AG09309 (cell line): Measurements from ENCODE around the gene FFAR1.

Source experiments
- DNase-seq: peaks from one replicate; pipeline ENCODE4 v3.0.0-alpha.2; 2010; ENCODE audit warnings: low read depth
- H3K4me3 ChIP-seq: 2 replicates; pipeline ENCODE4 v1.5.1; 2011; ENCODE audit warnings: mild to moderate bottlenecking, low read depth, low read length, moderate library complexity; ENCODE audit not compliant: control insufficient read depth
- CTCF ChIP-seq: IDR thresholded peaks from 2 replicates; pipeline ENCODE4 v1.5.1; 2011; ENCODE audit warnings: mild to moderate bottlenecking, low read depth, low read length, inconsistent platforms; ENCODE audit not compliant: insufficient read depth, control insufficient read depth; ENCODE audit errors: missing control alignments

Gene FFAR1

GRCh38 chr19:35308910-35309309 lies 38.8 kb upstream of the FFAR1 start:
- no peak overlapping the region for H3K4me3 ChIP-seq
- DNase-seq: no peak
- TF ChIP-seq CTCF: no peak

DNA sequence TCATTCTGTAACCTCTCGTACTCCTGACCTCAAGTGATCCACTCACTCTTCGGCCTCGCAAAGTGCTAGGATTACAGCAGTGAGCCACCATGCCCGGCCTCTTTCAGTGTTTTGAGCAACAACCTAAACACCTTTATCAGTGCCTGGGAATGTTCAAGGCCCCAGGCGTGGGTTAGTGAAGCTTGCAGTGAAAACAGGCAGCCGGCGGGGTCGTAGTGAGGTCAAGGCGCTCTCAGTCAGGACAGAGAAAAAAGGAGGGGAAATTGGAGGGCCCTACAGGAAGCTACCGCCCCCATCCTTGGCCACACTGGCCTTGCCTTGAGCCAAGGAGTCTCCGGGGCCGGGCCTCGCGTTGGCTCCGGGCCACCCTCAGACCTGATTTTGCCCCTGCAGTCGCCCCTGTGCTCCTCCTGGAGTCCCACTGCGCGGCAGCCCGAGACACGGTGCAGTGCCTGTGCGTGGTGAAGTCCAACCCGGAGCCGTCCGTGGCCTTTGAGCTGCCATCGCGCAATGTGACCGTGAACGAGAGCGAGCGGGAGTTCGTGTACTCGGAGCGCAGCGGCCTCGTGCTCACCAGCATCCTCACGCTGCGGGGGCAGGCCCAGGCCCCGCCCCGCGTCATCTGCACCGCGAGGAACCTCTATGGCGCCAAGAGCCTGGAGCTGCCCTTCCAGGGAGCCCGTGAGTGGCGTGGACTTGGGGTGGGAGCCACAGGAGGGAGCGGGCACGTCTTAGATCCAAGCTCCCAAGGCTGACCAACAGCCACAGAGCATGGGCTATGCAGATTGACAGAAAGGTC lies 38.0 kb upstream of the FFAR1 start:
- H3K4me3 ChIP-seq: no peak overlapping the region
- no peak for DNase-seq
- TF ChIP-seq CTCF: no peak

DNA sequence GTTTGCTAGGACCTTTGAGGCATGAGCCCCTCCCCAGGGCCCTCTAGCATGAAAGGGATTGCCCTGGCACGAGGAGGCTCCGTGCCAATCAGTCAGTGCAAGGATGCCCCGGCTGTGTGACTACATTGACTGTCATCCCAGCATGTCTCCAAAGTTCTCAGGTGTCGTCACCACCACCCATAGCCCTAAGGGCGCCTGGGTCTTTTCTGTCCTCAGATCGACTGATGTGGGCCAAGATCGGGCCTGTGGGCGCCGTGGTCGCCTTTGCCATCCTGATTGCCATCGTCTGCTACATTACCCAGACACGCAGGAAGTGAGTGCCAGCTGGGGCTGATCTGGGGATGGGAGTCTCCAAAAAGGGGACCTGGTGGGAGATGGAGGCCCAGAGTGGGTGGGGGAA lies 37.4 kb upstream of the FFAR1 start:
- no peak overlapping the region for H3K4me3 ChIP-seq
- DNase-seq: no peak
- no peak for TF ChIP-seq CTCF

DNA sequence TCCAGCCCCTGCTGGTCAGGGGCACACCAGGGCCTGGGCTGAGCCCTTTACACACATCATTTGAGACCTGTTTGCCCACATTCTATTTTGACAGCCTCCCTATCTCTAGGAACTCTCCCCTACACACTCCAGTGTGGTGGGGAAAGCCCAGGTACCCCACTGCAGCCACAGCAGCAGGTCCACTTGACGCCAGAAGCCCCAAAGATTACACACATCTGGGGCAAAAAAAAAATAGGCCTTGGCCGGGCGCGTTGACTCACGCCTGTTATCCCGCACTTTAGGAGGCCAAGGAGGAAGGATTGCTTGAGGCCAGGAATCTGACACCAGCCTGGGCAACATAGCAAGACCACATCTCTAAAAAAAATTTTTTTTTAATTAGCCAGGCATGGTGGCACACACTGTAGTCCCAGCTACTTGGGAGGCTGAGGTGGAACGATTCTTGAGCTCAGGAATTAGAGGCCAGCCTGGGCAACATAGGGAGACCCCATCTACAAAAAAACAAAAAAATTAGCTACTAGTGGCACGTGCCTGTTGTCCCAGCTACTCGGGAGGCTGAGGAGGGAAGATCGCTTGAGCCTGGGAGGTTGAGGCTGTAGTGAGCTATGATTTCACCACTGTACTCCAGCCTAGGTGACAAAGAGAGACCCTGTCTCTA lies 36.8 kb upstream of the FFAR1 start:
- no peak for DNase-seq
- TF ChIP-seq CTCF: no peak

GRCh38 chr19:35311901-35312665 lies 35.6 kb upstream of the FFAR1 start:
- no peak for TF ChIP-seq CTCF
- DNase-seq: no peak
- H3K4me3 ChIP-seq: no peak overlapping the region

More for the DNA sequence above, 36.8 kb upstream of the FFAR1 start:
- H3K4me3 ChIP-seq: no peak overlapping the region

DNA sequence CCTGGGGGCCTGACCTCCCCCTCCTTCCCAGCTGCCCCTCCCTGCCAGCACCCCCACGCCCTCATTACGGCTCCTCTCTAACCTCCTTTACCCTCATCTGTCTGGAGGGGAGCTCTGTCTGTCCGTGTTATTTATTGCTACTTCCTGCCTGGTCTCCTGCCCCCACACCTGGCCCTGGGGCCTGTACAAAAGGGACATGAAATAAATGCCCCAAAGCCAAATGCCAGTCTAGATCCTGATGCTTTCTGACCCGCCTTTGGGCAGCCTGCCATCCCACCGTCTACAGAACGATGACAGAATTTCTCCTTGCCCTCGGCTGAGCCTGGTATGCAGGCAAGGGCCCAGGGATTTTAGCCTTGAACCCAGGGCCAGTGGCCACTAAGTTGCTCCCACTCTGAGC lies 34.1 kb upstream of the FFAR1 start:
- no peak for TF ChIP-seq CTCF
- DNase-seq: no peak
- no peak overlapping the region for H3K4me3 ChIP-seq
